HCT116 (cell line): ENCODE measurements around the gene PHF5A. TPM values are rescaled to one million over a fixed set of nuclear protein-coding genes. Genes with fewer than 3 reads are reported as not detected.

ENCODE experiments used
- ATAC-seq: fragments of 200-7000 bp; cut with Tn5 transposase; 2 replicates; pipeline ENCODE4 v1.9.1; 2020; ENCODE audit warnings: mild to moderate bottlenecking, moderate library complexity
- BruUV-seq: library from RNA; stranded (reverse); fragments of 400-500 nt; replicated peaks from 2 replicates; lab custom pipeline; 2021; lab: Mats Ljungman, UMichigan
- CTCF ChIA-PET: fragments of 300-600 bp; sonication (Branson Sonifier 250); formaldehyde crosslinking; loops from one replicate; lab custom pipeline; 2021; ENCODE audit warnings: antibody characterized with exemption; lab: Charles Lee
- POLR2A ChIA-PET: fragments of 300-600, 350-600 bp; sonication (Branson Sonifier 250); formaldehyde crosslinking; loops from one replicate; lab custom pipeline; 2021; ENCODE audit warnings: antibody characterized with exemption; lab: Charles Lee
- RAD21 ChIA-PET, 2 experiments: fragments of 300-600 bp; sonication (Branson Sonifier 250); formaldehyde crosslinking; loops; one replicate each; lab custom pipeline; 2023; ENCODE audit warnings: low total read pairs in 2 of 2; ENCODE audit not compliant: uncharacterized antibody in 2 of 2, unreplicated experiment in 2 of 2, low non-redundant PET in 1 of 2; lab: Charles Lee
- DNase-seq: peaks from one replicate; pipeline ENCODE4 v3.0.0-alpha.2; 2010; ENCODE audit warnings: low read depth, low spot score
- H2AFZ ChIP-seq: fragments of 200-600 bp; shearing (Covaris generic), sonication (generic); 2 replicates; pipeline ENCODE4 v1.6.1; 2017; ENCODE audit warnings: low read depth, mixed run types, mixed read lengths, antibody characterized with exemption, low read length; ENCODE audit not compliant: poor library complexity, severe bottlenecking
- H3K27ac ChIP-seq: 2 replicates; pipeline ENCODE4 v1.5.1; 2012; ENCODE audit warnings: low read depth, low read length
- H3K27me3 ChIP-seq: fragments of 200-600 bp; sonication (generic); 2 replicates; pipeline ENCODE4 v1.6.1; 2016; ENCODE audit warnings: mixed run types, low read length, mixed read lengths; ENCODE audit not compliant: insufficient read depth
- H3K36me3 ChIP-seq, 2 experiments: fragments of 200-500 bp in 1 of 2; fragments of 200-600 bp in 1 of 2; sonication (Bioruptor generic) in 1 of 2; sonication (generic) in 1 of 2; 2 replicates each; pipeline versions ENCODE4 v1.5.1 to v1.6.1; 2014 to 2016; ENCODE audit warnings: low read length in 2 of 2, inconsistent platforms in 1 of 2, mixed read lengths in 1 of 2, mixed run types in 1 of 2; ENCODE audit not compliant: insufficient read depth in 2 of 2, control insufficient read depth in 1 of 2
- H3K4me1 ChIP-seq, 2 experiments: fragments of 200-600 bp in 1 of 2; sonication (generic) in 1 of 2; 2 replicates each; pipeline versions ENCODE4 v1.5.1 to v1.6.1; 2012 to 2017; ENCODE audit warnings: low read length in 2 of 2, inconsistent platforms in 1 of 2, mild to moderate bottlenecking in 1 of 2, mixed read lengths in 1 of 2, mixed run types in 1 of 2, moderate library complexity in 1 of 2; ENCODE audit not compliant: insufficient read depth in 2 of 2, control insufficient read depth in 1 of 2
- H3K4me2 ChIP-seq: fragments of 200-600 bp; sonication (generic); 2 replicates; pipeline ENCODE4 v1.6.1; 2017; ENCODE audit warnings: mixed run types, low read length, mixed read lengths
- H3K4me3 ChIP-seq, 2 experiments: fragments of 200-600 bp in 1 of 2; sonication (generic) in 1 of 2; replicated peaks in 1 of 2; 2 replicates each; pipeline ENCODE4 v1.5.1; 2011 to 2016; ENCODE audit warnings: low read length in 2 of 2, control low read depth in 1 of 2, low read depth in 1 of 2, mild to moderate bottlenecking in 1 of 2, mixed read lengths in 1 of 2, mixed run types in 1 of 2
- H3K79me2 ChIP-seq: fragments of 200-600 bp; sonication (generic); 2 replicates; pipeline ENCODE4 v1.6.1; 2017; ENCODE audit warnings: mild to moderate bottlenecking, mixed run types, low read length, moderate library complexity, mixed read lengths; ENCODE audit not compliant: insufficient read depth
- H3K9ac ChIP-seq: fragments of 200-600 bp; sonication (generic); 2 replicates; pipeline ENCODE4 v1.6.1; 2016; ENCODE audit warnings: low read length, mixed read lengths
- H3K9me2 ChIP-seq: fragments of 200-600 bp; sonication (generic), shearing (Covaris generic); 2 replicates; pipeline ENCODE4 v1.6.1; 2017; ENCODE audit warnings: mixed run types, mild to moderate bottlenecking, moderate library complexity; ENCODE audit not compliant: insufficient read depth
- H3K9me3 ChIP-seq, 2 experiments: fragments of 200-500 bp in 1 of 2; fragments of 200-600 bp in 1 of 2; sonication (Bioruptor generic) in 1 of 2; sonication (generic) in 1 of 2; 2 replicates each; pipeline ENCODE4 v1.6.1; 2014 to 2017; ENCODE audit warnings: low read length in 2 of 2, mixed read lengths in 2 of 2, inconsistent platforms in 1 of 2, low read depth in 1 of 2, mild to moderate bottlenecking in 1 of 2, mixed run types in 1 of 2, moderate library complexity in 1 of 2; ENCODE audit not compliant: control insufficient read depth in 1 of 2, insufficient read depth in 1 of 2
- H4K20me1 ChIP-seq: fragments of 200-600 bp; sonication (generic), shearing (Covaris generic); 2 replicates; pipeline ENCODE4 v1.6.1; 2017; ENCODE audit warnings: mixed run types, mild to moderate bottlenecking, moderate library complexity; ENCODE audit not compliant: insufficient read depth
- CBX3 ChIP-seq: IDR thresholded peaks from 2 replicates; pipeline ENCODE4 v1.6.1; 2012; ENCODE audit warnings: low read depth
- CEBPB ChIP-seq: IDR thresholded peaks from 2 replicates; pipeline ENCODE4 v1.6.1; 2012; ENCODE audit warnings: low read depth
- EGR1 ChIP-seq: IDR thresholded peaks from 2 replicates; pipeline ENCODE4 v1.6.1; 2012; ENCODE audit warnings: low read depth
- ELF1 ChIP-seq: IDR thresholded peaks from 2 replicates; pipeline ENCODE4 v1.6.1; 2012; ENCODE audit warnings: low read depth, borderline replicate concordance
- EZH2phosphoT487 ChIP-seq: fragments of 200-600 bp; IDR thresholded peaks from 2 replicates; pipeline ENCODE4 v1.6.1; 2018; ENCODE audit warnings: antibody characterized with exemption, borderline replicate concordance
- POLR2A ChIP-seq: IDR thresholded peaks from 2 replicates; pipeline ENCODE4 v1.7.0; 2011; ENCODE audit warnings: borderline replicate concordance; ENCODE audit not compliant: insufficient read depth, insufficient read length; ENCODE audit errors: extremely low read depth
- POLR2AphosphoS5 ChIP-seq: IDR thresholded peaks from 2 replicates; pipeline ENCODE4 v1.6.1; 2011; ENCODE audit warnings: mild to moderate bottlenecking, low read depth, low read length, moderate library complexity
- REST ChIP-seq: IDR thresholded peaks from 2 replicates; pipeline ENCODE4 v1.6.1; 2012; ENCODE audit warnings: low read depth
- SIN3A ChIP-seq: IDR thresholded peaks from 2 replicates; pipeline ENCODE4 v1.6.1; 2012; ENCODE audit warnings: low read depth
- SP1 ChIP-seq: IDR thresholded peaks from 2 replicates; pipeline ENCODE4 v1.6.1; 2012; ENCODE audit warnings: low read depth
- SRF ChIP-seq: IDR thresholded peaks from 2 replicates; pipeline ENCODE4 v1.6.1; 2012; ENCODE audit warnings: low read depth
- YY1 ChIP-seq: IDR thresholded peaks from 2 replicates; pipeline ENCODE4 v1.6.1; 2011; ENCODE audit warnings: low read length, low read depth, moderate library complexity, mild to moderate bottlenecking; ENCODE audit not compliant: insufficient replicate concordance; ENCODE audit errors: extremely low read depth
- ZBTB33 ChIP-seq: IDR thresholded peaks from 2 replicates; pipeline ENCODE4 v1.6.1; 2011; ENCODE audit warnings: mild to moderate bottlenecking, low read length, moderate library complexity; ENCODE audit not compliant: insufficient replicate concordance; ENCODE audit errors: extremely low read depth
- ZFX ChIP-seq: fragments of 450-650 bp; IDR thresholded peaks from 2 replicates; pipeline ENCODE4 v1.6.1; 2017
- ZNF274 ChIP-seq: fragments of 200-500 bp; sonication (Bioruptor generic); IDR thresholded peaks from 2 replicates; pipeline ENCODE4 v1.6.1; 2014; ENCODE audit warnings: mild to moderate bottlenecking, low read depth, low read length, inconsistent platforms
- intact Hi-C: fragments of 100-400 bp; cut with micrococcal nuclease; formaldehyde crosslinking; loops from 2 replicates; pipeline ENCODE4 v1.10.0; 2022
- total RNA-seq: library from RNA; stranded (reverse); gene quantifications from one replicate; pipeline ENCODE4 v1.2.1, GENCODE V29; 2021; ENCODE audit not compliant: unreplicated experiment
- TF ChIP-seq, protein P1 (sequence below): IDR thresholded peaks from 2 replicates; pipeline ENCODE4 v1.6.1; 2012
- TF ChIP-seq, protein P2 (sequence below): IDR thresholded peaks from 2 replicates; pipeline ENCODE4 v1.6.1; 2012

PHF5A gene
- total RNA-seq, 1 experiment from 2014 or later, result 86.0 TPM

DNA sequence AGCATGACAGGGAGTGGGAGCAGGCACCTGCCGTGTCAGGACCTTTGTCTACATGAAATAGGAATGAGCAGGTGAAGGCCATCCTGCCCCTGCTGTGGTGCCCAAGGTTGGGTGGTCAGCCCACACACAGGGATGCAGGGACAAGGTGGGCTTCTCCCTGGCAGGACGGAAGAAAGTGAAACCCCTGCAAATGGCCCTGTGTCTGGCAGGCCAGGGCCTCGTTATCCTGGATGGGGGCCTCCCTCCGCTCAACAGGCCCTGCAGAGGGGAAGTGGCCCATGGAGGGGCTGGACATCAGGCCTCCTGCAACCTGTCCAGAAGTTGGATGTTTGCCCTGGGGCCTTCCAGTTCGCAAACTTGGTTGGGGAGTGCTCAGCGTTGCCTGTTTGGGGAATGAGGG, 36.8 kb downstream of the PHF5A start:
- no peak overlapping the region for H3K27ac ChIP-seq
- ChIA-PET POLR2A (no interaction called here), CTCF (no interaction called here), RAD21 (no interaction called here)
- TF ChIP-seq SP1 (no peak), CEBPB (no peak), ZBTB33 (no peak), EZH2phosphoT487 (no peak), SIN3A (no peak), YY1 (no peak), CBX3 (no peak), POLR2A (no peak), ZNF274 (no peak), REST (no peak), EGR1 (no peak), ELF1 (no peak), ZFX (no peak), SRF (no peak), POLR2AphosphoS5 (no peak)
- TF ChIP-seq, protein P1, sequence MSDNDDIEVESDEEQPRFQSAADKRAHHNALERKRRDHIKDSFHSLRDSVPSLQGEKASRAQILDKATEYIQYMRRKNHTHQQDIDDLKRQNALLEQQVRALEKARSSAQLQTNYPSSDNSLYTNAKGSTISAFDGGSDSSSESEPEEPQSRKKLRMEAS, result no peak
- TF ChIP-seq, protein P2, sequence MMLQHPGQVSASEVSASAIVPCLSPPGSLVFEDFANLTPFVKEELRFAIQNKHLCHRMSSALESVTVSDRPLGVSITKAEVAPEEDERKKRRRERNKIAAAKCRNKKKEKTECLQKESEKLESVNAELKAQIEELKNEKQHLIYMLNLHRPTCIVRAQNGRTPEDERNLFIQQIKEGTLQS, result no peak
- H3K9ac ChIP-seq, result no peak overlapping the region
- ATAC-seq (no peak), DNase-seq (no peak)
- H3K27me3 ChIP-seq, result no peaks in the 10 kb centered on the region
- peaks cover 19% of the 10 kb centered on the region in 2 experiments; a peak in 3 of 4 replicates for H3K36me3 ChIP-seq
- intact Hi-C loops, result no loop called here
- no peak overlapping the region for H2AFZ ChIP-seq
- no peaks in the 10 kb centered on the region for H3K9me2 ChIP-seq
- H3K4me3 ChIP-seq, result no peak overlapping the region
- no peaks in the 10 kb centered on the region; a peak in 1 of 4 replicates for H3K4me1 ChIP-seq
- BruUV-seq, result no TSS peak
- H3K4me2 ChIP-seq, result no peak overlapping the region
- H4K20me1 ChIP-seq, result peaks cover 4% of the 10 kb centered on the region; the same call in 1 of the 2 replicates
- no peaks in the 10 kb centered on the region for H3K9me3 ChIP-seq
- peaks cover 26% of the 10 kb centered on the region for H3K79me2 ChIP-seq
